Epithelial cell of esophagus (primary cell): ENCODE measurements around the gene ZNF440.
"Not testable (repeated sequence)": the region's sequence is repeated elsewhere in the genome, so short reads cannot be mapped to it uniquely, and the experiment has no call there.

Experiments used
- DNase-seq: peaks from one replicate; pipeline ENCODE4 v3.0.0; 2010; ENCODE audit warnings: low read depth
- H3K4me3 ChIP-seq: 2 replicates; pipeline ENCODE4 v1.5.1; 2011; ENCODE audit warnings: mild to moderate bottlenecking, low read length, control low read depth
- CTCF ChIP-seq: IDR thresholded peaks from 2 replicates; pipeline ENCODE4 v1.5.1; 2011; ENCODE audit warnings: low read depth, mild to moderate bottlenecking, low read length, control low read depth, inconsistent platforms; ENCODE audit not compliant: insufficient read depth; ENCODE audit errors: missing control alignments

The ZNF440 gene

GRCh38 chr19:11832253-11832912, 18.3 kb downstream of the ZNF440 start:
- no peak for TF ChIP-seq CTCF
- H3K4me3 ChIP-seq: no peak overlapping the region
- no peak for DNase-seq

DNA sequence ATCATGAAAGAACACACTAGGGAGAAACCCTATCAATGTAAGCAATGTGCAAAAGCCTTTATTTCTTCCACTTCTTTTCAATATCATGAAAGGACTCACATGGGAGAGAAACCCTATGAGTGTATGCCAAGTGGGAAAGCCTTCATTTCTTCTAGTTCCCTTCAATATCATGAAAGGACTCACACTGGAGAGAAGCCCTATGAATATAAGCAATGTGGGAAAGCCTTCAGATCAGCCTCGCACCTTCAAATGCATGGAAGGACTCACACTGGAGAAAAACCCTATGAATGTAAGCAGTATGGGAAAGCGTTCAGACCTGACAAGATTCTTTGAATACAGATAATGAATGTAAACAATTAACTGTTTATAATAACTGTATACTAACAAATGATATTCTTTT, 19.5 kb downstream of the ZNF440 start:
- no peak for TF ChIP-seq CTCF
- H3K4me3 ChIP-seq: no peak overlapping the region
- DNase-seq: no peak

DNA sequence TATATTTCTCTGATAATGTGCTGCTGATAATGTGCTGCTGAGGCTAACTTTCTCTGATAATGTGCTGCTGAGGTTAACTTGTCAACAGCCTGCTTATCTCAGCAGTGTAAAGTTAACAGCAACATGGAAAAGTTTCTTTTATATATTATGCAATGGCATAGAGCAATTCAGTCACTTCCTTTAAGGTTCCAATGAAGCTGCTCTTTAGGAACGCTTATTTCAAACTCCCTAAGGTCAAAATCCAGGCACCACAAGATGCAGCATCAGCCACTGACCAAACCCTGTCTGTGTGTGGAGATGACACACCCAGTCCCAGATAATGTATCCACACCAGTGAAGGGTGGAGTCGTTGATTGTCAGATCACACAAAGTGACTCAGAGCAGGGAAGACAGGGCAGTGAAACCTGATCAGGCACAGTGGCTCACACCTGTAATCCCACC, 21.6 kb downstream of the ZNF440 start:
- not testable (repeated sequence) for H3K4me3 ChIP-seq
- DNase-seq: peak; percentile 52

DNA sequence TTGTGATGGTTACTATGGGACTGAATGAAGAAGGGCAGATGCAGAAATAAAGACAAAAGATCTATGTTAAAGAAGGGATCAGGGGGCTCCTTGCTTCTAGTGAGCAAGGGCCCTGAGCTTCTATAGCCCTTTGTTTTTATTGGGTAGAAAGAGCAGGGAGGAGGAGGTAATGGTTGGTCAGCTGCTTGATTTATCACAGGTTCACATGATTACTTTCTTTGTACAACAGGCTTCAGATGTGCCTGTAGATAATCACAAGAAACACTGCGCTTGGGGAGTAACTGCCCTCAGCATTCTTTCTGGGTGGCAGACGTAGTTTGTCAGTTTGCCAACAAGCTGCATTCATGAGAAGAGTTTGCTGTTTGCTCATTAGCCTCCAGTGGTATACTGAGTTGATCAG, 29.6 kb downstream of the ZNF440 start:
- no peak overlapping the region for H3K4me3 ChIP-seq
- DNase-seq: no peak
- TF ChIP-seq CTCF: no peak

DNA sequence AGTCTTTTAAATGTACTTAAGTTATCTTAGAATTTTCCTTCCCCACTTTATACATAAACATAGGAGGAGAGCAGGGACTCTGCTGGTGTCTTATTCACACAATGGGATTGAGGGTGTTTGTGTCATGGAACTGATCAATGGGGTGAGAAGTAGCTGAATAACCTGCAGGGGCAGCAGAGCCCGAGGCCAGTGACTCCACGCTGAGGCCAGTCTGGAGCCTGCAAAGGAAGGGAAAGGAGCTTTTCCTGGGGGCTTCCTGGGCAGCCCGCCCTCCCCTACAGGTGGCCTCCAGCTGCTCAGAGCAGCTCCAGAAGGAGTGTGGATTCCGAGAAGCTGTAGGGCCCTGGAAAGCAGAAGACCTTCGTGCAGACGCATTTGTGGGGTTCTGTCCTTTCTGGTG, 33.5 kb downstream of the ZNF440 start:
- H3K4me3 ChIP-seq, DNase-seq: not testable (repeated sequence)

DNA sequence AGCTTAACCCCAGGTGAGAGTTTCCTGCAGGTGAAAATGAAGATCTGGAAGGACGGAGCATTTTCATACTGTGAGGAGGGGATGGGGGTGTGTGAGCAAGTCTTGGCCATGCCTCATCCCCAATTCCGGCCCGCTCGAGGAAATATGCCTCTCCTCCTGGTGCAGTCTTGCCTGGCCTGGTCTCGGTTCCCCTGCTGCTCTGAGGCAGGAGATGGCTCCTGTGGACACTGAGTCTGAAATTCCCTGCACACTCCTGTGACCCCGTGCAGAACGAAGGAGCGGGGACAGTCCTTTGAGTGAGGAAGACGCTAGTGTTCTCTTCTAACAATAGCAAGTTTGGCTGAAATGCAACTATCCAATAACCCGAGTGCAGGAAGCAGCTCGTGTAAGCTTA, 34.1 kb downstream of the ZNF440 start:
- TF ChIP-seq CTCF: no peak
- H3K4me3 ChIP-seq: no peak overlapping the region
- DNase-seq: no peak

- DNase-seq: peak; percentile 64
- no peak for TF ChIP-seq CTCF
- H3K4me3 ChIP-seq: peak within 1 kb of the TSS; percentile 43
These were observed 34.8 kb downstream of the ZNF440 start, which contains the start of gene ZNF439 for GRCh38 chr19:11848594-11849469. Gene ZNF439, plus strand, starts transcription at chr19:11848726. Its CDS starts 142 bp downstream, at chr19:11848868.

DNA sequence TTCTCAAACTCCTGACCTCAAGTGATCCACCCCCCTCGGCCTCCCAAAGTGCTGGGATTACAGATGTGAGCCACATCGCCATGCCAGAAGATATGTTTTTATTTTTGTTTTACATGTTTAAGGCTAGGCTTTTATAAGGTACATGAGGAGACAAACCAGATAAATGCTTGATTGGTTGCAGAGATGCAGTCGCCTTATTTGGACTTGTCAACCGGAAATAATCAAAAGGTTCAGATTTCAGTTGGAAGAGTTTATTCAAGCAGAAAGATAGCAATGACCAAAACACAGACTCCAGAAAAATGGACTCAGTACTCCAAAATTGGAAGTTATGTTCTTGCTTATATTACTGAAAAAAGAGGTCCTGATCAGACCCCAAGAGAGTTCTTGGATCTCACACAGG, 36.2 kb downstream of the ZNF440 start:
- DNase-seq, H3K4me3 ChIP-seq: not testable (repeated sequence)
